Memory B cell (primary cell): ENCODE measurements around the gene CUX1.

Experiments
- ATAC-seq: fragments of 150-1000 bp; cut with Tn5 transposase; 2 replicates; pipeline ENCODE4 v1.10.0; 2021; ENCODE audit warnings: low read depth, mild to moderate bottlenecking, moderate library complexity
- DNase-seq, 2 donors: peaks; one replicate each; pipeline ENCODE4 v3.0.0; 2022; ENCODE audit warnings: low spot score in 2 of 2
- H3K27ac Mint-ChIP-seq: one replicate; pipeline ENCODE4 v1.8.0; 2022; ENCODE audit warnings: mild to moderate bottlenecking, moderate library complexity, mixed read lengths
- H3K27me3 Mint-ChIP-seq: one replicate; pipeline ENCODE4 v1.8.0; 2022; ENCODE audit warnings: mixed read lengths
- H3K36me3 Mint-ChIP-seq: one replicate; pipeline ENCODE4 v1.8.0; 2022; ENCODE audit warnings: mild to moderate bottlenecking, mixed read lengths
- H3K4me1 Mint-ChIP-seq: one replicate; pipeline ENCODE4 v1.8.0; 2022; ENCODE audit warnings: mixed read lengths
- H3K4me3 Mint-ChIP-seq: one replicate; pipeline ENCODE4 v1.8.0; 2022; ENCODE audit warnings: mild to moderate bottlenecking, moderate library complexity, mixed read lengths
- H3K9me3 Mint-ChIP-seq: one replicate; pipeline ENCODE4 v1.8.0; 2022; ENCODE audit warnings: mixed read lengths

The CUX1 gene

DNA sequence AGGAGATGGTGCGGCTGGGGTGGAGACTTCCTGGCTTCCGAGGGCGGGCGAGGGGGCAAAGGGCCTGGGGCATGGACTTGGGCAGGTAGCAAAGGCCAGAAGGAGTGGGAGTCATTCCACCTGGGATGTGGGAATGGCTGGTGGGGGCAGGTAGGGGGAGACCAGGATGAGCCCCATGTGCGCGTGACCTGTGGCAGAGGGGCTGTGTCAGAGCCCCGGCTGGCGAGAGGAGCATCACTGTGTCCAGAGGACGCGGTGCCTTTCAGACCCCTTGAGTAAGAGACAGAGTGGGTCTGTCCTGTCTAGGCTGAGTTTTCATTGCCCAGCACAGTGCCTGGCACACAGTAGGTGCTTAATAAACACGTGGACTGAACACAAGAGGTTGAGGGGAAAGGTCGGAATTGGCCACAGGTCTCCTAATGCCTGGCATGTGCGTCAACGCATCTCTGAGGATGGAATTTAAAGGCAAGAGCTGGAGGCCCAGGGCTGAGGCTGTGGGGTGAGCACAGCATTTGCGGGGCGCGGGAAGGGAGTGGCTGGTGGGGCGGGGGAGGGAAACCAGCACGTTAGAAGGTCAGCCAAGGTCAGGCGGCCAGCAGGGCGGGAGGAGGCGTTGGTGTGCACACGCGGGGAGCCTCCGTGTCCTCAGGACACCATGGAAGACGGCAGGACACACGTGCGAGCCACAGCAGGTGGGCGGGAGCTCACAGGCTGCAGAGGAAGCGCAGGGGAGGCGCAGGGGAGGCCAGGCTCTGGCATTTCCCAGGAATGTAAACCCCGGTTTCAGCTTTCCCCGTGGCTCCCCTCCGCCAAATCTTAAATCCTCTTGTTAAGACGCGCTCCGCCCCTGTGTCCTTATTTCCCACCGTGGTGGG, 51.8 kb downstream of the CUX1 start:
- Mint-ChIP-seq H3K27ac (no peak overlapping the region), H3K36me3 (peaks cover 6% of the 10 kb centered on the region), H3K4me3 (no peak overlapping the region), H3K4me1 (peaks cover 30% of the 10 kb centered on the region), H3K27me3 (no peaks in the 10 kb centered on the region), H3K9me3 (no peaks in the 10 kb centered on the region)
- DNase-seq (no peak), ATAC-seq (no peak)

DNA sequence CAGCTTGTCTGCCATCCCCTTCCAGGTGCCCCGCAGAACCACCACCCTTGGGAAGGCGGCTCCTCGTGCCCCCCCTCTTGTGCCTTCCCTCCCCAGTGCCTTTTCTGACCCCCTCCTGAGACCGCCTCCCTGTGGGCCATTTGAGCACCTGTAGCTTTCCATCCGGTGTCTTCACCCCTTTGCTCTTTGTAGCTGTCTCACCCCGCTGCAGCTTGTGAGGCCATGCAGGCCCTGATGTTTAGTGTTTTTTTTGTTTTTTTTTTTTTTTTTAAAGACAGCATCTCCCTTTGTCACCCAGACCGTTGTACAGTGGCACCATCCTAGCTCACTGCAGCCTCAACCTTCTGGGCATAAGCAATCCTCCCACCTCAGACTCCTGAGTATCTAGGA, 52.5 kb downstream of the CUX1 start:
- ATAC-seq, result no peak

GRCh38 chr7:101870361-101871062, 53.1 kb downstream of the CUX1 start:
- Mint-ChIP-seq H3K36me3 (peaks cover 6% of the 10 kb centered on the region), H3K4me3 (no peak overlapping the region), H3K9me3 (no peaks in the 10 kb centered on the region), H3K4me1 (peaks cover 24% of the 10 kb centered on the region), H3K27ac (no peak overlapping the region), H3K27me3 (no peaks in the 10 kb centered on the region)
- DNase-seq (no peak), ATAC-seq (no peak)

More for the DNA sequence above, 52.5 kb downstream of the CUX1 start:
- DNase-seq, result no peak
- H3K36me3 Mint-ChIP-seq, result peaks cover 6% of the 10 kb centered on the region
- no peaks in the 10 kb centered on the region for H3K27me3 Mint-ChIP-seq
- no peak overlapping the region for H3K4me3 Mint-ChIP-seq
- H3K9me3 Mint-ChIP-seq, result no peaks in the 10 kb centered on the region
- no peak overlapping the region for H3K27ac Mint-ChIP-seq
- peaks cover 30% of the 10 kb centered on the region for H3K4me1 Mint-ChIP-seq

DNA sequence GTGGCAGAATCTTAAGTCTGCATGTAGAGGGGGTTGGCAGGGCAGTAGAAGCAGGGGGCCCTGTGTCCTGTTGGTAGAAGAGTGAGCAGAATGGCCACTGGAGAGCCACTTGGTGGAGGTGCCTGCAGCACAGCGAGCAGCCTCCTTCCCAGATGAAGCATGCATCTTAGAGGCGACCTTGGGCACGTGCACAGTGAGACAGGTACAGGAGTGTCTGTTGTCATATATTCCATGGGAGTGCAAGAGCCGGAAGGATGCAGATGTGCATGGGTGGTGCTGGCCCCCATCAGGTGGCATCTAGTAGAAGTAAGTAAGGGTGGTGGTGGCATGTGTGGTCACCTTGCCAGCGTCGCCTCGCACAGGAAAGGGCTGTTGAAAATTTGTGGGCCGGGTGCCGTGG, 53.9 kb downstream of the CUX1 start:
- H3K4me1 Mint-ChIP-seq, result peaks cover 23% of the 10 kb centered on the region
- no peak overlapping the region for H3K4me3 Mint-ChIP-seq
- H3K36me3 Mint-ChIP-seq, result peaks cover 3% of the 10 kb centered on the region
- ATAC-seq (no peak), DNase-seq (no peak)
- no peaks in the 10 kb centered on the region for H3K27me3 Mint-ChIP-seq
- H3K9me3 Mint-ChIP-seq, result no peaks in the 10 kb centered on the region
- no peak overlapping the region for H3K27ac Mint-ChIP-seq

DNA sequence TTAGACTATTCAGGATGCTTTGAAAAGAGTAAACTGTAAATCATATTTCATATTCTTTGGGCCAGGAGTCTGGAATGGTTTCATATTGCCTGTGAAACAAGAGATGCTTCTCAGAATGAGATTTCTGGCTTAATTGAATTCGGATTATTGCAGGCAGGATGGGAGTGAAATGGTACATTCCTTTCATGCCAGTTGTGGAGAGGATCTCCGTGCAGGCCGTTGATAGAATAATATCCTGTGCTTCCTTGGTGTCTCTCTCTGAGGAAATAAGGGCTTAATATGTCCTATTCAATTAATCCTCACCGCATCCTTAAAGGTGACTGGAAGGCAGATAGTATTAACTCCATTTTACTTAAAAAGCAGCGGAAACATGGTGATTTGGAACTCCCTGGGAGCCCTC, 56.6 kb downstream of the CUX1 start:
- H3K27me3 Mint-ChIP-seq, result no peaks in the 10 kb centered on the region
- ATAC-seq, result no peak
- H3K9me3 Mint-ChIP-seq, result no peaks in the 10 kb centered on the region
- peaks cover 19% of the 10 kb centered on the region for H3K4me1 Mint-ChIP-seq
- H3K36me3 Mint-ChIP-seq, result no peaks in the 10 kb centered on the region
- no peak for DNase-seq
- H3K27ac Mint-ChIP-seq, result no peak overlapping the region
- H3K4me3 Mint-ChIP-seq, result no peak overlapping the region

DNA sequence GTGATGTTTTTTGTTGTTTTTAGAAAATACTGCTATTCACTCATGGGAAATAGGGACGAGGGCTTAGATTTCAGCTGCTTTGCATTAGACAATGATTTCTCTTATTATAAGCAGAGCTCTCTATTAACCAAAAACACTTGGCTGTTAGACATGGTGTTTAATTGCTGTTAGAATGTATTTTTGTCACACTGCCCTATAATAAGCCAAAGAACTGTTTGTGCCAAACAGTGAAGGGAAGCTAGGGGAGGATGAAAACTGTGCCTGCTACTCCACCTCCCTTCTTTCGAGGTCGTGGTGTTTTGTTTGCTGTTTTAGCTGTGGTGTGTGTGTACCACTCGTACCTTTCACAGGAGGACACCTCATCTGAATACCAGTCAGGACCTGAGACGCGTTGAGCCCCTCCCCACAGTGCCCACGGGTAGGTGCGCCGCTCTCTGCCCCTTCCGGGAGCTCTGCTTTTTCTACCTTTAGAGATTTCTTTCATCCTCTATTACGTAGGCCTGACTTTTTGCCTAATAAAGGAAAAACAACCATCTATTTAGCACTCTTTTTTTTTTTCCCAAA, 57.9 kb downstream of the CUX1 start:
- no peak for ATAC-seq
- H3K9me3 Mint-ChIP-seq, result no peaks in the 10 kb centered on the region
- H3K4me3 Mint-ChIP-seq, result no peak overlapping the region
- DNase-seq, result no peak
- no peaks in the 10 kb centered on the region for H3K36me3 Mint-ChIP-seq
- no peaks in the 10 kb centered on the region for H3K27me3 Mint-ChIP-seq
- no peak overlapping the region for H3K27ac Mint-ChIP-seq
- peaks cover 11% of the 10 kb centered on the region for H3K4me1 Mint-ChIP-seq

DNA sequence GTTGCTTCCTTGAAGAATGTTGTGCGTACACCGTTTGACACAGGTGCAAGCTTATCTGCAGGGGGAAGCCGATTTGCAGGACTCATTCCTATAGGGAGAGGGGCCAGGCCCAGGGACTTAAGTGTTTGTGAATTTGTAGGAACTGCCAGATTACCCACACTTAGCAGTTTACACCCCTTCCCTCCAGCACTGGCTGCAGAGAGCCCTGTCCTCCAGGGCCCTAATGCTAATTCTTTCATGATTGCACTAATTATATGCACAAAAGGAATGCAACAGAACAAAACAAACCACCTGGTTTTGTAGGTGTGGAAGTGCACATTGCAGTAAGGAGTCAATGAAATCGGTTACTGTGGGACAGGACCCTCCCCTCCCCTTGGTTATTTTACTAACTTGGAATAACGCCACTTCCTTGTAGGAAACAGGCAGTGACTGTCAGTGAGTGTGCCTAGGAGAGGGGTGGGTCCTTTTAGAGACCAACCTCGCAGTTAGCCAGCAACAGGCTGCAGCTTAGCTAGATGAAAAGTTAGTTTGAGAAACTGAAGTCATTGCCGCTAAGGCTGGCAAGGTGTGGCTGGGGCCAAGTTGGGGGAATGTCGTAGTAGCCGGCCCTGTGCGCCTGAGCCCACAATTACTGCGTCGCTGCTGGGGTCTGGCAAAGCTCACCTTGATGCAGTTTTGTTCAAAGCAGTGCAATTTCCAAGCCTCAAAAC, 60.6 kb downstream of the CUX1 start:
- ATAC-seq, result no peak
- Mint-ChIP-seq H3K4me1 (peaks cover 13% of the 10 kb centered on the region), H3K27me3 (no peaks in the 10 kb centered on the region), H3K27ac (no peak overlapping the region), H3K9me3 (no peaks in the 10 kb centered on the region), H3K4me3 (no peak overlapping the region), H3K36me3 (no peaks in the 10 kb centered on the region)
- DNase-seq, result no peak

DNA sequence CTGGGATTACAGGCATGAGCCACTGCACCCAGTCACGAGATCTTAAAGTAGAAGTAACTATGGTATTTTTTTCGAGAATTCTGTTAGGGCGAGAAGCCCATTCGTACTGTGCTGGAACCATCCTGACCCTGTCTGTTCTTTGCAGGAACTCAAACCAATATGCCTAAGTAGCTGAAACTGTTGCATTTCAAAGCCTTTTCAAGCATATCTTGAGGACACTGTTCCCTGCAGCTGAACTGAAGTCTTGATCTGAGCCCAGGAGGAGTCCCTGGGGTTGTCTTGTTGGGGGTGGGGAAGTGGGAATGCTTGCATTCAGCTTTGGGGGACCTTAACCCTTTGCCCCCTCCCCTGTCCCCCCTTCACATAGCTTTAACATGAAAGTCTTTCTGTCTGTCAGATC, 61.5 kb downstream of the CUX1 start:
- ATAC-seq (no peak), DNase-seq (no peak)
- no peak overlapping the region for H3K27ac Mint-ChIP-seq
- H3K9me3 Mint-ChIP-seq, result no peaks in the 10 kb centered on the region
- no peaks in the 10 kb centered on the region for H3K36me3 Mint-ChIP-seq
- no peak overlapping the region for H3K4me3 Mint-ChIP-seq
- H3K27me3 Mint-ChIP-seq, result no peaks in the 10 kb centered on the region
- peaks cover 13% of the 10 kb centered on the region for H3K4me1 Mint-ChIP-seq

DNA sequence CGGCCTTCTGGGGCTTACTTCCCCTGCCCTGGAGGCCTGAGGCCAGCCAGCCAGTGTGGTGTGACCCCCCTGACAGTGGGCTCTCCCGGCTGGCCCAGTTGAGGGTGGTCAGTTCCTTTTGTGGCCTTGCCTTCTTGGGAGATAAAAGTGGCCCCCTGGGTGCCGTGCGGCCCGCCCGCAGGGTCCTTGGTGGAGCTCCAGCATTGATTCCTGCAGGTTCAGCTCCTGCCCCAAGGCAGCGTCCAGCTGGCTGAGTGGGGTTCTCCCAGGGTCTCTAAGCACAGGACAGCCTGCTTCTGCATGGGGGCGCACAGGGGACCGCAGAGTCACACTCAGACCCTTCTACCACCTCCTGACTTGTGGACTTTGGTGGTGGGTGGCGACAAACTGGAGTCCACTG, 62.1 kb downstream of the CUX1 start:
- H3K36me3 Mint-ChIP-seq, result no peaks in the 10 kb centered on the region
- no peak overlapping the region for H3K4me3 Mint-ChIP-seq
- no peak overlapping the region for H3K27ac Mint-ChIP-seq
- no peaks in the 10 kb centered on the region for H3K9me3 Mint-ChIP-seq
- no peak for DNase-seq
- no peaks in the 10 kb centered on the region for H3K27me3 Mint-ChIP-seq
- no peak for ATAC-seq
- H3K4me1 Mint-ChIP-seq, result peaks cover 18% of the 10 kb centered on the region

DNA sequence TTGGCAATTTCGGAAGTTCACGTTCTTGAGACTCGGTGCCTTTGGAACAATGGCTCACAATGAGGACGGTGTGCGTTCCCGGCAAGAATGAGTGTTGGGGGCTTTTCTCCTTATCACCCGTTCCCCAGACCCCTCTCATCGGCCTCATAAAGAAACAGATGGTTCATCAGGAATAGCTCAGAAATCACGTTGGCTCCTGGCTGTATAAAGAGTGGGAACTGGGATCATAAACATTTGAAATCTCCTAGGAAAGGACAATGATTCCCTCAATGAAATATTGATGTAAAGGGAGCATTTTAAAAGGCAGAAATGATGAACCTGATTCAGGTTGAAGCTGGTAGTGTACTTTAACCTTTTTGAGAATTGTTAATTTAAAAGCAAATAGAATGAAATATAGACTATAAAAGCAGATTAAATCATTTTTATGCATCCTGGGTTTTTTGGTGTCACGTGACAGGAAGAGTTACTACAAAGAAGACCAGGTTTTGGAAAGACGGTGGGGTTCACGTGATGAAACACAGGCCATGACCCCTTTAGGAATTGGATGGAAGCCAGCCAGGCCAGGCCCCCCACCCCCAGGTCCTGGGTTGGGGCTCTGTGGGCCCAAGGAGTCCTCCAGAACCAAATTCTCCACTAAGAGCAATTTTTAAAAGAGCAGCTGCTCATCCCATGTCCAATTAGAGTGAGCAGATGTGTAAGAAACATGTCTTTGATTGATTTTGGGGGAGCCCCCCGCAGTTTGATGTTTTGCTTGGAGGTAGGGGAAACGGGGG, 63.0 kb downstream of the CUX1 start:
- H3K4me1 Mint-ChIP-seq, result peaks cover 27% of the 10 kb centered on the region
- no peaks in the 10 kb centered on the region for H3K36me3 Mint-ChIP-seq
- H3K9me3 Mint-ChIP-seq, result no peaks in the 10 kb centered on the region
- DNase-seq, result no peak
- H3K27ac Mint-ChIP-seq, result no peak overlapping the region
- ATAC-seq, result no peak
- H3K27me3 Mint-ChIP-seq, result no peaks in the 10 kb centered on the region
- no peak overlapping the region for H3K4me3 Mint-ChIP-seq

DNA sequence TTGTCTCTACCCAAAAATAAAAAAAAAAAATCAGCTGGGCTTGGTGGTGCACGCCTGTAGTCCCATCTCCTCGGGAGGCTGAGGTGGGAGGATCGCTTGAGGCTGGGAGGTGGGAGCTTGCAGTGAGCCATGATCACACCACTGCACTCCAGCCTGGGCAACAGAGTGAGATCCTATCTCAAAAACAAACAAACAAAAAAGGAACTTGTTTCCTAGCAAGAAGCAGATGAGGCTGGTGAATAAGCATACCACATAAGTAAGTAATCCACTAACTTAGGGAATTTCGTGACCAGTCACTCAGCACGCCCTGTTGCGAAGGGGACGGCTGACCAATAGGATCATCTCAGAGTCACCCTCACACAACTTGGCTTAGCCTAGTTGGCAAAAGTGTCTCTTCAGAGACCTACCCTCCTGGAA, 64.6 kb downstream of the CUX1 start:
- H3K27ac Mint-ChIP-seq, result no peak overlapping the region
- peaks cover 40% of the 10 kb centered on the region for H3K4me1 Mint-ChIP-seq
- no peaks in the 10 kb centered on the region for H3K36me3 Mint-ChIP-seq
- H3K9me3 Mint-ChIP-seq, result no peaks in the 10 kb centered on the region
- no peak for ATAC-seq
- no peak overlapping the region for H3K4me3 Mint-ChIP-seq
- no peak for DNase-seq
- H3K27me3 Mint-ChIP-seq, result no peaks in the 10 kb centered on the region

DNA sequence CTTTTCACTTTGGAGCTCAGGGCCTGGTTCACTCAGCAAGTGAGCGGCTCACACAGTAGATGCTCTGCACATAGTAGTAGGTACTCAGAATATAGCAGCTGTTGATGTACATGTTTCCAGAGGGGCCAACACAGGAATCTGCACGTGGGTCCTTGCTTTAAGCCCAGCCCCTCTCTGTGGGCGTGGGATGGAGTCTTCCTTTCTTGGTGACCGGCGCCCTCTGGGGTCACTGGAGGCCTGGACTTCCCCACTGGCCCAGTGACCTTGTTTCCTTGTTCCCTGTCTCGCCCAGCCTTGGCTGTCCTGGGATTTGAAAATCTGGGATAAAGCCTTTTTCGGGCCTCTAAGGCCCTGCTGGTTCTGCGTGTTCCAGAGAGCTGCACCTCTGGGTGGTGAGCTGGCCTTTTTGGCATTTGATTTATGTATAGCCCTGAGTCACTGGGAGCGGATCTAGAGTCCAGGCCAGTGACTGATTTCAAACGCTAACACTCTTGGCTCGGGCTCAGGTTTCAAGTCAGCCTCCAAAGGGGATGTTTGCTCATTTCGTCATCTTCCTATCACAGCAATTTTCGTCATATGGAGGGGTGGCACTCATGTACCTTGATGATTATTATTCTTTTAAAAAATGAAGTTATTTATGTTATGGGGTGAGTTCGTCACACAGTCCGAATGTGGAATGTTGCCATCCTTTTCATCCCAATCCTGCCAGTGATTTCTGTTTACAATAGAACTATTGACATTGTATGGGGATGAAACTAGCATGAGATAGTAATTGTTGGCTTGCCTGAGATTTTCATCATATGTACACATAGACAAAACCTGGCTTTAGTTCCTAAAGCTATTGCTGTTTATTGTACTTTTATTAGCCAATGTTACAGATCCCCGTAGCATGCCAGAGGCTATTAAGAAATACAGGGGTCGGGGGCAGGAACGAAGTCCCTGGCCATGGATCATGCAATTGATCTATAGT, 65.5 kb downstream of the CUX1 start:
- ATAC-seq, result no peak
- no peak for DNase-seq
- no peak overlapping the region for H3K27ac Mint-ChIP-seq
- no peaks in the 10 kb centered on the region for H3K27me3 Mint-ChIP-seq
- no peaks in the 10 kb centered on the region for H3K9me3 Mint-ChIP-seq
- H3K4me3 Mint-ChIP-seq, result no peak overlapping the region
- peaks cover 2% of the 10 kb centered on the region for H3K36me3 Mint-ChIP-seq
- H3K4me1 Mint-ChIP-seq, result peaks cover 39% of the 10 kb centered on the region
